Measurements from ENCODE around the gene PALLD.

PALLD gene

DNA sequence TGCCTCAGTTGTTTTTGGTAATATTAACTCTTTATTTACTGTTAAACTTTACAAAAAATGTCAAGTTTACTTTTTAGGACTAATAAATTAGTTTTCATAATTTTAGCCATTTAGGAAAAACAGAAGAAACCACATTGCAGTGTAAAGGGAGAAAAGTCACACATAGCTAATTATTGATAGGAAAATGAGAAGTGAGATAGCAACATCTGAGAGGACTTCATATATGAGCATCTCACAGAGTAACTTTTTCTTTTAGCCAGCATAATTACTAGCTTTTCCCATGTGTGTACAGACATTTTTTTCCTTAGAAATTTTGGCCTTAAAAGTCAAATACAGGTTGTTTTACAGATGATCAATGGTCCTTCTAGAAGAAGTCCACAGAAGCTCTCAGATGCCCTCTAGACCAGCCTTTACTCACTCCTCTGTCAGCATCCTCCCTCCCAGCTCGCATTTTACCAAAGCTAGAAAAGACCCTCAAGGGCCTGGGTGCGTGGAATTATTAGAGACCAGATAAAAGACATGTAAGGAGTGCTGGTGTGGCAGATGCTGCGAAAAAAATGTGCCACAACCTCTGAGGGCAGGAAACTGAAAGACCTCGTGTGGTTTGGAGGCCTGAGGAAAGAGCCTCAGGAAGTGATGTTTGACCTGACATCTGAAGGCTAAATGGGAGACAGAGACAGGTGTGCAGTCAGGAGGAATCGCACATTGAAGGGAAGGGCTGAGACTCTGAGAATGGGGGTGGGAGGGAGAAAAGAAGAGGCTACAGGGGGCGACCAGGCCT is 356.3 kb downstream of the PALLD start:
- Histone ChIP-seq H3F3A (ENCODE audit: insufficient read depth, low read length) (no peaks in the 10 kb centered on the region), H3K79me2 (ENCODE audit: insufficient read depth, low read length) (no peaks in the 10 kb centered on the region), H3K9ac (ENCODE audit: low read length) (no peak overlapping the region), H4K20me1 (ENCODE audit: insufficient read depth, low read length) (no peaks in the 10 kb centered on the region), H3K4me3 (ENCODE audit: low read depth, low read length, poor library complexity, severe bottlenecking) (no peak overlapping the region), H3K9me2 (ENCODE audit: low read depth, low read length) (no peaks in the 10 kb centered on the region), H3K9me3 (ENCODE audit: low read length) (no peaks in the 10 kb centered on the region), H3K27me3 (ENCODE audit: insufficient read depth, low read length) (no peaks in the 10 kb centered on the region), H3K36me3 (ENCODE audit: insufficient read depth, low read length) (no peaks in the 10 kb centered on the region), H3K4me1 (ENCODE audit: insufficient read depth, low read length, severe bottlenecking) (no peaks in the 10 kb centered on the region), H3K27ac (ENCODE audit: low read depth, low read length, poor library complexity, severe bottlenecking) (no peak overlapping the region), H2AFZ (ENCODE audit: low read length) (no peak overlapping the region), H3K4me2 (ENCODE audit: low read length) (no peak overlapping the region)
- no peak for TF ChIP-seq EZH2 (IDR thresholded peaks at IDR 0.05; ENCODE audit: borderline replicate concordance, low read length)
- no peak for TF ChIP-seq CTCF (IDR thresholded peaks at IDR 0.05; ENCODE audit: low read length)

GRCh38 chr4:168853770-168854169 is 356.9 kb downstream of the PALLD start:
- H3K9me2 ChIP-seq (ENCODE audit: low read depth, low read length): no peaks in the 10 kb centered on the region
- no peak overlapping the region for H3K4me2 ChIP-seq (ENCODE audit: low read length)
- no peak overlapping the region for H3K4me3 ChIP-seq (ENCODE audit: low read depth, low read length, poor library complexity, severe bottlenecking)
- H3F3A ChIP-seq (ENCODE audit: insufficient read depth, low read length): no peaks in the 10 kb centered on the region
- no peak for TF ChIP-seq CTCF (IDR thresholded peaks at IDR 0.05; ENCODE audit: low read length)
- TF ChIP-seq EZH2 (IDR thresholded peaks at IDR 0.05; ENCODE audit: borderline replicate concordance, low read length): no peak
- H2AFZ ChIP-seq (ENCODE audit: low read length): no peak overlapping the region
- no peak overlapping the region for H3K9ac ChIP-seq (ENCODE audit: low read length)
- no peak overlapping the region for H3K27ac ChIP-seq (ENCODE audit: low read depth, low read length, poor library complexity, severe bottlenecking)
- H3K4me1 ChIP-seq (ENCODE audit: insufficient read depth, low read length, severe bottlenecking): no peaks in the 10 kb centered on the region
- no peaks in the 10 kb centered on the region for H3K36me3 ChIP-seq (ENCODE audit: insufficient read depth, low read length)
- no peaks in the 10 kb centered on the region for H4K20me1 ChIP-seq (ENCODE audit: insufficient read depth, low read length)
- no peaks in the 10 kb centered on the region for H3K9me3 ChIP-seq (ENCODE audit: low read length)
- no peaks in the 10 kb centered on the region for H3K79me2 ChIP-seq (ENCODE audit: insufficient read depth, low read length)
- H3K27me3 ChIP-seq (ENCODE audit: insufficient read depth, low read length): no peaks in the 10 kb centered on the region

DNA sequence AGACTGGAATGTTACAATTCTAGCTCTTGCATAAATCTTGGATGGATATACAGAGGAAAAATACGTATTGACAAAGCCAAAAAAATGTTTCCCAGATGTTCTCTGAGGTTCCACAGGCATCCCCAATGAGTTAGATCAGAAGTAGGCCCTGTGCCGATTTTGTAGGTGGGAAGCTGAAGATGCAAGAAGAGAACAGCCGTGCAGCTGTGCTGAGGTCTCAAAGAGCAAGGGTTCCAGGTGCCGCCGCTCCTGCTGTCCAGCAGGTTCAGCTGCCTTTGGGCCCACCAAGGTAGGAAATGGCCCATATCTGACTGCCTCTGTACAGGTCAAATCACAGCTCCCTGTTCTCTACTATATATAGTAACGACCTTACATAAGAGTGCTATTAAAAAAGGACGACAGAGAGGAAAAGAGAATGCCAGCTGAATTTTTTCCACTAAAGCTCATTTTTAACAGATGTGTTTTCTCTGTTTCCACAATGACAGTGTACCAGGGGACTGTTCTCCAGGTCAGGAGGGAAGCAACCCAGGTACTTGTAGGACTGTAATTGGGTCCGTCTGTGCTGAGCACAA is 357.6 kb downstream of the PALLD start:
- Histone ChIP-seq H3K27ac (ENCODE audit: low read depth, low read length, poor library complexity, severe bottlenecking) (no peak overlapping the region), H4K20me1 (ENCODE audit: insufficient read depth, low read length) (no peaks in the 10 kb centered on the region), H2AFZ (ENCODE audit: low read length) (no peak overlapping the region), H3K9me3 (ENCODE audit: low read length) (no peaks in the 10 kb centered on the region), H3K79me2 (ENCODE audit: insufficient read depth, low read length) (no peaks in the 10 kb centered on the region), H3K27me3 (ENCODE audit: insufficient read depth, low read length) (no peaks in the 10 kb centered on the region), H3K9ac (ENCODE audit: low read length) (no peak overlapping the region), H3K9me2 (ENCODE audit: low read depth, low read length) (no peaks in the 10 kb centered on the region), H3K4me2 (ENCODE audit: low read length) (no peak overlapping the region), H3K4me1 (ENCODE audit: insufficient read depth, low read length, severe bottlenecking) (no peaks in the 10 kb centered on the region), H3K36me3 (ENCODE audit: insufficient read depth, low read length) (no peaks in the 10 kb centered on the region), H3K4me3 (ENCODE audit: low read depth, low read length, poor library complexity, severe bottlenecking) (no peak overlapping the region), H3F3A (ENCODE audit: insufficient read depth, low read length) (no peaks in the 10 kb centered on the region)
- no peak for TF ChIP-seq CTCF (IDR thresholded peaks at IDR 0.05; ENCODE audit: low read length)
- no peak for TF ChIP-seq EZH2 (IDR thresholded peaks at IDR 0.05; ENCODE audit: borderline replicate concordance, low read length)
